ENCODE measurements around the gene MIEF1. TPM values are rescaled to one million over a fixed set of nuclear protein-coding genes. Genes with fewer than 3 reads are reported as not detected.

Gene MIEF1
- total RNA-seq, 4 donors from 2014 or later: 17.8 to 28.3 (median 21.4) TPM

- WGBS, 2 donors (ENCODE audit: low coverage in 1 of 2): 50 to 82% methylated on average over 3 to 11 of the region's 14 CpGs
- no peak for ATAC-seq
- TF ChIP-seq CTCF (IDR thresholded peaks at IDR 0.05) (no peak), POLR2AphosphoS5 (IDR thresholded peaks at IDR 0.05) (no peak), POLR2A (IDR thresholded peaks at IDR 0.05) (no peak), EP300 (IDR thresholded peaks at IDR 0.05) (no peak)
- H3K36me3 ChIP-seq: no peaks in the 10 kb centered on the region
- no peaks in the 10 kb centered on the region for H3K9me3 ChIP-seq
- no peak overlapping the region for H3K27ac ChIP-seq
- H3K4me3 ChIP-seq: no peak overlapping the region
- H3K4me1 ChIP-seq: no peaks in the 10 kb centered on the region
- H3K27me3 ChIP-seq: peaks cover 79% of the 10 kb centered on the region
Observed at GRCh38 chr22:39567135-39567946, 65.3 kb downstream of the MIEF1 start.

Other genes with a start within 250 kb of the MIEF1 start
- 1,000 to 10,000 TPM; 1,539 to 2,425 (median 1,793) TPM for gene RPL3, start 182.7 kb upstream of the MIEF1 start, total RNA-seq
- gene SYNGR1, start 152.3 kb upstream of the MIEF1 start, total RNA-seq: 10 to 100 TPM; 13.3 to 34.2 (median 20.1) TPM
- 10 to 100 TPM; 20.6 to 29.0 (median 23.8) TPM for gene TAB1, start 102.5 kb upstream of the MIEF1 start, total RNA-seq
- gene MGAT3, start 45.3 kb upstream of the MIEF1 start, total RNA-seq: 1 to 10 TPM; 2.6 to 3.9 (median 2.9) TPM
- gene ATF4, start 18.3 kb downstream of the MIEF1 start, total RNA-seq: 100 to 1,000 TPM; 450 to 718 (median 563) TPM
- 100 to 1,000 TPM; 144 to 176 (median 160) TPM for gene RPS19BP1, start 30.5 kb downstream of the MIEF1 start, total RNA-seq
- under 1 TPM; 0.04 to 0.54 (median 0.11) TPM for gene CACNA1I, start 68.5 kb downstream of the MIEF1 start, total RNA-seq

Data from gastroesophageal sphincter (tissue), 4 donors.